HepG2 (cell line): ENCODE data around the gene GLIS2. TPM values are rescaled to one million over a fixed set of nuclear protein-coding genes. Genes with fewer than 3 reads are reported as not detected.

ENCODE experiments used
- ATAC-seq: fragments of 200-7000 bp; cut with Tn5 transposase; 3 replicates; pipeline ENCODE4 v1.9.1; 2020; ENCODE audit warnings: mild to moderate bottlenecking, moderate library complexity
- BruUV-seq: library from RNA; stranded (reverse); fragments of 400-500 nt; replicated peaks from 2 replicates; lab custom pipeline; 2021; lab: Mats Ljungman, UMichigan
- CTCF ChIA-PET: fragments of 300-600 bp; formaldehyde crosslinking; extraction: SDS; loops from one replicate; lab custom pipeline; 2021; ENCODE audit warnings: low total read pairs, inconsistent platforms, low intra/inter-chr PET ratio; lab: Yijun Ruan, JAX
- POLR2A ChIA-PET: fragments of 350-600 bp; sonication (Branson Sonifier 250); formaldehyde crosslinking; loops from one replicate; lab custom pipeline; 2020; ENCODE audit warnings: antibody characterized with exemption, inconsistent platforms; lab: Yijun Ruan, JAX
- DNase-seq: peaks from one replicate; pipeline ENCODE4 v3.0.0-alpha.2; 2015; ENCODE audit warnings: low spot score
- FAIRE-seq: peaks from 3 replicates; lab custom pipeline; 2011; peaks lifted over from hg19 to GRCh38; lab: Jason Lieb, UNC
- H2AFZ ChIP-seq: one replicate; pipeline ENCODE4 v1.6.1; 2011; ENCODE audit warnings: low read length, inconsistent platforms
- H3K27ac ChIP-seq: fragments of 300-600 bp; 3 replicates; pipeline ENCODE4 v1.8.0; 2011; ENCODE audit warnings: mixed run types, mild to moderate bottlenecking, mixed read lengths, low read length, inconsistent platforms; ENCODE audit not compliant: insufficient read depth; ENCODE audit errors: extremely low read length
- H3K27me3 ChIP-seq, 2 experiments: fragments of 200-600 bp in 1 of 2; 2 replicates in 1 of 2; 3 replicates in 1 of 2; pipeline versions ENCODE4 v1.6.0 to v1.8.0; 2011; ENCODE audit warnings: low read length in 2 of 2, mild to moderate bottlenecking in 2 of 2, moderate library complexity in 2 of 2, inconsistent platforms in 1 of 2; ENCODE audit not compliant: insufficient read depth in 2 of 2, control insufficient read depth in 1 of 2
- H3K36me3 ChIP-seq, 2 experiments: fragments of 200-600 bp in 1 of 2; replicated peaks in 1 of 2; 2 replicates in 1 of 2; 3 replicates in 1 of 2; pipeline versions ENCODE4 v1.5.1 to v1.8.0; 2011; ENCODE audit warnings: low read length in 2 of 2, inconsistent platforms in 1 of 2; ENCODE audit not compliant: insufficient read depth in 2 of 2, control insufficient read depth in 1 of 2
- H3K4me1 ChIP-seq: 2 replicates; pipeline ENCODE4 v1.5.1; 2012; ENCODE audit warnings: low read length, inconsistent platforms; ENCODE audit not compliant: insufficient read depth
- H3K4me2 ChIP-seq: 2 replicates; pipeline ENCODE4 v1.6.0; 2011; ENCODE audit warnings: low read depth, low read length, inconsistent platforms
- H3K4me3 ChIP-seq, 3 experiments: fragments of 200-600 bp in 1 of 3; sonication (generic), shearing (Covaris generic) in 1 of 3; replicated peaks in 1 of 3; 2 replicates each; pipeline ENCODE4 v1.5.1; 2011 to 2016; ENCODE audit warnings: low read length in 3 of 3, inconsistent platforms in 2 of 3, low read depth in 2 of 3, mild to moderate bottlenecking in 2 of 3, control low read depth in 1 of 3, mixed read lengths in 1 of 3; ENCODE audit not compliant: insufficient read depth in 1 of 3
- H3K79me2 ChIP-seq: one replicate; pipeline ENCODE4 v1.6.1; 2011; ENCODE audit warnings: low read length, inconsistent platforms; ENCODE audit not compliant: insufficient read depth
- H3K9ac ChIP-seq: 2 replicates; pipeline ENCODE4 v1.6.0; 2011; ENCODE audit warnings: mild to moderate bottlenecking, low read depth, low read length, inconsistent platforms; ENCODE audit not compliant: insufficient read depth
- H3K9me3 ChIP-seq: 2 replicates; pipeline ENCODE4 v1.5.1; 2012; ENCODE audit warnings: mild to moderate bottlenecking, low read length
- H4K20me1 ChIP-seq: 2 replicates; pipeline ENCODE4 v1.6.0; 2011; ENCODE audit warnings: inconsistent platforms, mild to moderate bottlenecking, low read length, moderate library complexity; ENCODE audit not compliant: insufficient read depth
- DMTF1 ChIP-seq: sonication (generic); formaldehyde crosslinking; IDR thresholded peaks from 2 replicates; pipeline ENCODE4 v1.4.0; 2020; ENCODE audit warnings: mild to moderate bottlenecking, missing genetic modification reagents
- HIVEP1 ChIP-seq: sonication (generic); formaldehyde crosslinking; IDR thresholded peaks from 2 replicates; pipeline ENCODE4 v1.4.0; 2020; ENCODE audit warnings: mild to moderate bottlenecking, missing genetic modification reagents
- KLF12 ChIP-seq: sonication (generic); formaldehyde crosslinking; IDR thresholded peaks from 2 replicates; pipeline ENCODE4 v1.4.0; 2020; ENCODE audit warnings: missing genetic modification reagents, borderline replicate concordance
- NR0B2 ChIP-seq: sonication (generic); formaldehyde crosslinking; IDR thresholded peaks from 2 replicates; pipeline ENCODE4 v1.4.0; 2020; ENCODE audit warnings: mild to moderate bottlenecking, missing genetic modification reagents
- PHF21A ChIP-seq: sonication (generic); formaldehyde crosslinking; IDR thresholded peaks from 2 replicates; pipeline ENCODE4 v1.5.0; 2020; ENCODE audit warnings: mild to moderate bottlenecking, missing genetic modification reagents
- POGK ChIP-seq: sonication (generic); formaldehyde crosslinking; conservative IDR thresholded peaks from 2 replicates; pipeline ENCODE4 v1.8.0; 2022; ENCODE audit warnings: mild to moderate bottlenecking, moderate library complexity, missing genetic modification reagents
- RELA ChIP-seq: sonication (generic); formaldehyde crosslinking; IDR thresholded peaks from 2 replicates; pipeline ENCODE4 v1.4.0; 2020; ENCODE audit warnings: missing genetic modification reagents
- SIN3A ChIP-seq: IDR thresholded peaks from 2 replicates; pipeline ENCODE4 v1.6.1; 2011; ENCODE audit warnings: low read depth, mild to moderate bottlenecking, control low read depth, low read length, borderline replicate concordance
- SPEN ChIP-seq: sonication (generic); formaldehyde crosslinking; IDR thresholded peaks from 2 replicates; pipeline ENCODE4 v1.5.1; 2020; ENCODE audit warnings: low read depth, mild to moderate bottlenecking, missing genetic modification reagents
- THAP7 ChIP-seq: sonication (generic); formaldehyde crosslinking; IDR thresholded peaks from 2 replicates; pipeline ENCODE4 v1.8.1; 2023; ENCODE audit warnings: mild to moderate bottlenecking, missing genetic modification reagents
- TP53 ChIP-seq: sonication (generic); formaldehyde crosslinking; conservative IDR thresholded peaks from 2 replicates; pipeline ENCODE4 v1.4.0; 2020; ENCODE audit warnings: missing genetic modification reagents
- UBTF ChIP-seq: sonication (generic); formaldehyde crosslinking; IDR thresholded peaks from 2 replicates; pipeline ENCODE4 v1.4.0; 2020; ENCODE audit warnings: mild to moderate bottlenecking, missing genetic modification reagents
- ZNF552 ChIP-seq: sonication (generic); formaldehyde crosslinking; IDR thresholded peaks from 2 replicates; pipeline ENCODE4 v1.9.0; 2022; ENCODE audit warnings: missing genetic modification reagents, mild to moderate bottlenecking, borderline replicate concordance
- WGBS: methylation state at CpG from one replicate; pipeline ENCODE4 v1.1.6; 2017; ENCODE audit warnings: low lambda C conversion rate; 5-methylcytosine and 5-hydroxymethylcytosine counted together
- in situ Hi-C: cut with HindIII; loops from 2 replicates; pipeline ENCODE4 v1.10.0; 2017; ENCODE audit warnings: low pct_unique_long_range_greater_than_20kb; ENCODE audit not compliant: extremely low pct_ligation_motif_present
- intact Hi-C: fragments of 100-400 bp; cut with micrococcal nuclease; formaldehyde crosslinking; loops from one replicate; pipeline ENCODE4 v1.10.0; 2022; ENCODE audit not compliant: unreplicated experiment
- polyA plus RNA-seq, 8 experiments: library from polyadenylated mRNA; depleted of rRNA in 3 of 8; stranded (reverse) in 7 of 8; unstranded in 1 of 8; fragments of >200 nt; fragmentation: Illumina TruSeq in 4 of 8; extraction: Trizol in 4 of 8; gene quantifications; 2 replicates each; pipeline versions ENCODE4 v1.2.1 to v1.2.3, GENCODE V29; 2011 to 2016; ENCODE audit warnings: low read depth in 4 of 8, missing spikeins in 1 of 8, mixed read lengths in 1 of 8; ENCODE audit not compliant: insufficient read depth in 1 of 8
- total RNA-seq, 5 experiments: library from RNA; depleted of rRNA; stranded (reverse); fragments of >200 nt; fragmentation: Illumina TruSeq; extraction: Trizol; gene quantifications; 2 replicates each; pipeline ENCODE4 v1.2.3, GENCODE V29; 2016; ENCODE audit warnings: low read depth in 1 of 5

GLIS2 gene
- total and polyA plus RNA-seq, 2 of the 13 experiments (the other 11 are each of a cell fraction or from before 2014, with no cell fraction given), result 0.28 to 0.29 TPM

GRCh38 chr16:4370570-4371356, 54.9 kb downstream of the GLIS2 start:
- peak overlapping the region; percentile 76 for H3K27ac ChIP-seq
- H3K79me2 ChIP-seq, result peaks cover 33% of the 10 kb centered on the region
- peaks cover 84% of the 10 kb centered on the region for H3K4me1 ChIP-seq
- TSS peak; percentile 77 for BruUV-seq
- DNase-seq (peak; percentile 73), ATAC-seq (peak; percentile 22), FAIRE-seq (peak; percentile 4)
- peak overlapping the region; percentile 78 for H3K9ac ChIP-seq
- 2% methylated on average over 10 of the region's 14 CpGs for WGBS
- intact Hi-C loops, result no loop called here
- CTCF ChIA-PET, result no interaction called here
- H4K20me1 ChIP-seq, result peaks cover 25% of the 10 kb centered on the region
- POLR2A ChIA-PET, result interaction anchor here (0.8 to 3.5 kb wide), 19 partner anchors 9 to 245 kb away, joined by 3 to 36 read pairs (median 3); partner anchors contain the start of genes GLIS2 and PAM16
- no peak overlapping the region for H2AFZ ChIP-seq
- H3K4me3 ChIP-seq, result peak overlapping the region; percentile 76 to 92 (median 82); a peak in 5 of 6 replicates
- H3K27me3 ChIP-seq, result no peaks in the 10 kb centered on the region
- H3K4me2 ChIP-seq, result peak overlapping the region; percentile 86
- H3K36me3 ChIP-seq, result no peaks in the 10 kb centered on the region
- no peaks in the 10 kb centered on the region for H3K9me3 ChIP-seq
- in situ Hi-C loops, result no loop called here
- no peak for TF ChIP-seq THAP7
- peak; percentile 42 for TF ChIP-seq SPEN (CRISPR knock-in tag)
- TF ChIP-seq POGK (CRISPR knock-in tag), result no peak
- no peak for TF ChIP-seq NR0B2 (CRISPR knock-in tag)
- 0 out of 2 replicates have a peak, but pooled peaks have one; percentile 49 for TF ChIP-seq RELA (CRISPR knock-in tag)
- no peak for TF ChIP-seq TP53
- TF ChIP-seq ZNF552 (CRISPR knock-in tag), result 0 out of 2 replicates have a peak, but pooled peaks have one; percentile 24
- TF ChIP-seq DMTF1 (CRISPR knock-in tag), result 0 out of 2 replicates have a peak, but pooled peaks have one; percentile 20
- TF ChIP-seq UBTF (CRISPR knock-in tag), result peak; percentile 45; the same call in 1 of the 2 replicates
- TF ChIP-seq HIVEP1, result peak; percentile 52; the same call in 1 of the 2 replicates
- TF ChIP-seq PHF21A, result peak; percentile 60; the same call in 1 of the 2 replicates
- TF ChIP-seq SIN3A, result peak; percentile 30; the same call in 1 of the 2 replicates
- no peak for TF ChIP-seq KLF12 (CRISPR knock-in tag)
